Measurements from ENCODE around the gene C18orf54.
A peak's percentile ranks its signal among the peaks of the same experiment; 100 is the strongest.
"Not testable (repeated sequence)": the region's sequence is repeated elsewhere in the genome, so short reads cannot be mapped to it uniquely, and the experiment has no call there.

C18orf54 gene
- 2.4 to 3.0 reads per million in 2 donors for total RNA-seq

DNA sequence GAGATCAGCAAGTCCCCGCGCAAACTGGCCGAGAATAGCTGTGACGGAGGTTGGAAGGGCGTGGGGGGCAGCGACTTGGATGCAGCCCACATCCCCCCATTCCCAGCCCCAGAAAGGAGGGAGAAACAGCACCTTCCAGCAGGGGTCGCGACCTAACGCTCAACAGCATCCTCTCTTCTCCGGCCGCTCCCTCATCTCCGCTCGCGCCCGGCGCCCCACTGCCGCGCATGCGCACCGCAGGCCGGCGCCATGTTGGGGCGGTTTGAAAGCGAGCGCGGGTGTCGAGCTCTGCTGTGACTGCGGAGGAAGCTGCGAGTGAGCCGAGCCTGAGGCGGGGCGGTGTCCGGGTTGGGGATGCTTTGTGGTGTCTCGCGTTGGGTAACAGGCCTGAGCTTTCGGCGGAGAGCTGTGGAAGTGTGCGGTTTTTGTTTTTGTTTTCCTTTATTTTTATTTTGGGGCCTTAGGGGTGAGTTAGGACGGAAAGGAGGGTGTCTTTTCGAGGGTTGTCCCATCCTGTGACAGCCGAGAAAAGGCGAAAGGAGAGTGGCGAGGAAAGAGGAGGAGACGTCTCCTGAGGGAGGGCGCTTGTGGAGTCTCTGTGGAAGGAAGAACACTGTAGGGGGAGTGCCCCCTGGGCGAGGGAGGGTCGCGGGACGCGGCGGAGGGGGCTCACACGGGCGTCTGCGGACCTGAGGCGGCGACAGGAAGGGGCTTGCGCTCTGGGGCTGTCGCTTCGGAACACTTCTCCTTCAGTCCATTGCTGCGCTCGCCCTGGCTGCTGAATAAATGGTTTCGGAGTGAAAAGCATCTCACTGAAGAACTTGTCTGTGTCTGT is at the start of gene C18orf54, which contains the start of gene STARD6:
Gene C18orf54, plus strand, starts transcription at position 247 of the 835 bp plus-strand sequence. CDS start 2,667 bp downstream, outside the sequence.
Gene STARD6, minus strand, starts transcription at position 199 of the 835 bp plus-strand sequence. CDS start 3,285 bp downstream, outside the sequence.
- DNase-seq, result peak; percentile 81

DNA sequence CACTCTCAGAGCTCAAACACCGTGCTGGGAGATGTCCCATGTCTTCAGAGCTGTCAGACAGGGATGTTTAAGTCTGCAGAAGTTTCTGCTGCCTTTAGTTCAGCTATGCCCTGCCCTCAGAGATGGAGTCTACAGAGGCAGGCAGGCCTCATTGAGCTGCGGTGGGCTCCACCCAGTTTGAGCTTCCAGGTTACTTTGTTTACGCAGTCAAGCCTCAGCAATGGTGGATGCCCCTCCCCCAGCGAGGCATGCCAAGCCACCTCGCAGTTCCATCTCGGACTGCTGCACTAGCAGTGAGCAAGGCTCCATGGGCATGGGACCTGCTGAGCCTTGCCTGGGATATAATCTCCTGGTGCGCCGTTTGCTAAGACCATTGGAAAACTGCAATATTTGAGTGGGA is 48.1 kb upstream of the C18orf54 start:
- DNase-seq, result not testable (repeated sequence)

DNA sequence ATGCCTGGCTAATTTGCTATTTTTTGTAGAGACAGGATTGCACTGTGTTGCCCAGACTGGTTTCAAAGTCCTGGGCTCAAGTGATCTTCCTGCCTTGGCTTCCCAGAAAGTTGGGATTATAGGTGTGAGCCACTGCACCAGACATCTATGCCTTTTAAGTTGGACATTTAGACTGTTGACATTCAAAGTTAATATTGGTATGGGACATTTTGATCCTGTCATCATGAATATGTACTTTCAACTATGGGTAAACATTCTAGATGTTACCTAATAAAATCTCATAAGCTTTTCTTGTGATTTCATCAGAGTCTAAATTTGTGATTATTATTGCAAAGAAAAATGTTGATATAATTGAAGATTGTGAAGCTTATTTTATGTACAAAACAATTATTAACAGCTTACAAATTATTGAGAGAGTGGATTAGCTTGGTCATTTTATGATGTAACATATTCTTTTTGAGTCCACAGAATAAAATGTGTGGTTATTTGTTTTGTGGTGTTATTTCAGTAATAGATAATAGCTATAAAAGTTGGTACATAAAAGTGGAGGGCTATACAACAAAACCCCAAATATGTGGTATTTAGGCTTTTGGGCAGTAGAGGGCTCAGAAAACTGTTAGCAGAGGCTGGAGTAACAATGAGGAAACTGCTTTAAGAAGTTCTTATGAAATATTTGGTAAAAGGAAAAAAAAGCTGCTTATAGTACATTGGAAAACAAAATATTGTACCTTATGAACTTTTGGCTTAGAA is 41.5 kb upstream of the C18orf54 start:
- DNase-seq, result no peak

DNA sequence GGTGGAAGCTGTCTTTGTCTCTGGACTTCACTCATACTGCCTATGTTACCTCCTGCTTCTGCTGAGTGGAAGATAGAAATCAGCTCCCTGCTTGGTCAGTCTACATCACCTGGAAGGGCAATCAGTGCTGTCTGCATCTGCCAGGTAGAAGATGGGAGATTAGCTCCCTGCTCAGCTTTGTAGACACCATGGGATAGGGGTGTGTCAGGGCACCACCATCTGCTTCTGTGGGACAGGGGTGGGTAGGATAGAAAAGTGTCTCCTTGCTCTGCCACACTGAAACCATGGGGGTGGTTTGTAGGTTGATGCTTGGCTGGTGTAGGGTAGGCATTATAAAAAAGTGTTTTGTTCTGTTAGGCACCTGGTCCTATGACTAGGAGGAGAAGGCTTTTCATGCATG is 34.1 kb upstream of the C18orf54 start:
- no peak for DNase-seq

DNA sequence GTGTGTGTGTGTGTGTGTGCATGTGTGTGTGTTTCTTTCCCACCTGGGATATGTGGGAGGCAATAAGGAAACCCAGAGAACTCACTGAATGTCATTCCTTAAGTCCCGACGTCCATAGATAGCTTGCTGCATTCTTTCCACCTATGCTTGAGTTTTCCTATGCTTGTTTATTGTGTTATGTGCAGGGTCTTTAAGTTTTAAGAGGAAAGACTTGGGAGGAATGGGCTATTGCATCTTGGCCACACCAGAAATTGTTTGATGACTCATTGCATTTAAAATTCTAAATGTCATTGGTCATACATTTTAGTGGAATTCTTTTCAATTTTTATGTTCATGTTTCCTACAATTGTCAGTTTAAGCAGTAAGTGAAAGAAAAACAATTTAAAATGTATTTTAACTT is 33.7 kb upstream of the C18orf54 start:
- DNase-seq, result no peak

DNA sequence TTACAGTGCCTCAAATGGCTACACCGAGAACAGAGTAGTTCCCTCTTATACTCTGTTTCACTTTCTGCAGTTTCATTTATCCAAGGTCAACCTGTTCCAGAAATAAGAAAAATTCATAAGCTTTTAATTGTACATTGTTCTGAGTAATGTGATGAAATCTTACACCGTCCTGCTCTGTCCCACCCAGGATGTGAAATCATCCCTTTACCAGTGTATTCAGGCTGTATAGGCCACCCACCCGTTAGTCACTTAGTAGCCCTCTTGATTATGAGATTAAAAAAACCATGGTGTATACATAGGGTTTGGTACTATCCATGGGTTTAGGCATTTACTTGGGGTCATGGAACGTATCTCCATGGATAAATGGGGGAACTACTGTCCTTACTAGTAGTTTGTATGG is 29.9 kb upstream of the C18orf54 start:
- DNase-seq, result no peak

DNA sequence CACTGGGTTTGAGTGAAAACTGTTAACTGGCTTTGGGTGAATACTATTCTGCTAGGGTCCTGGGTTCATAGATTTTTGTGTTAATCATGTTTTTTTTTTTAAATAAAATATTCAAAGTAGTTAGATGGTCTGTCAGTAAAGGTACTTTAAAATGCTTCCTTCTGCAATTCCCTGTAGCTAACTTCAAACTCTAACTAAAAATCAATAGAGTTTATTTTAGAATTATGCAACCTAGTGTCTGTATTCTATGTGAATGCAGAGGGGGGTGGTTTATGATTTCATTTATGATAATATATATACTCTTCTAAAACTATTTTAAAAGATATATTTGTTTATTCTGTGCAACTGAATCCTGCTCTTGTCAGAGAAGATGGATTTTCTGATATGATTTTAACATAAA is 27.9 kb upstream of the C18orf54 start:
- DNase-seq, result no peak

DNA sequence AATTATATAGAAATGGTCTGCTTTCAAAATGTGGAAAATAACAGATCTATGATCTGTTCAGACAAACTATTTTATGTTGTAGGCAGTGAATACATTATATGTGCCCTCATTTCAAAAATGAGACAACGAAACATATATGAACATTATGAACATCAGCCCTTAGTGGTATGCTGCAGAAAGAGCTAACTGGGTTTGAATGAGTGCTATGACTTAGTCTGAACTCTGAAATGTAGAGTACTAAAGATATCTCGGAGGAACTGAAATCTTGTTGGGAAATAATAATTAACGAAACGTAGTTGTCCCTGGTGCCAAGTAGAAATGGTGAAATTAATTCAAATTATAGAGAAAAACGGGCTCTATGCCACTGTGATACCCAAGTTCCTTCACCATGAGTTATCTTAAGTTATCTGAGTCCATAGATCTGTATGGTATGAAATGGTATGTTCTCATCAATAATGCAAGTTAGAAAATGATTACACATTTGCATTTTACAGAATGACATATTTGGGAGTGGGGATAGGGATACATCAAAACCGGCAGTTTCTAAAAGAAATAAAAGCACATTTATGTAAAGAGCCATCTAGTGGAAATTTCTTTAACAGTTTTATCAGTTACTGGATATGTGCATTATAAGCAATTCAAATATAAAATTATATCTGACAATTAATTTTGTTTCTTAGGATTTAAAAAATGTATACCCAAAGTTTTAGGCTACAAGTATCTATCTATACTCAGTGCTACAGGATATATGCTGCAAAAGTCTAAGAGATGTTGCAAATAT is 26.7 kb upstream of the C18orf54 start:
- DNase-seq, result no peak

DNA sequence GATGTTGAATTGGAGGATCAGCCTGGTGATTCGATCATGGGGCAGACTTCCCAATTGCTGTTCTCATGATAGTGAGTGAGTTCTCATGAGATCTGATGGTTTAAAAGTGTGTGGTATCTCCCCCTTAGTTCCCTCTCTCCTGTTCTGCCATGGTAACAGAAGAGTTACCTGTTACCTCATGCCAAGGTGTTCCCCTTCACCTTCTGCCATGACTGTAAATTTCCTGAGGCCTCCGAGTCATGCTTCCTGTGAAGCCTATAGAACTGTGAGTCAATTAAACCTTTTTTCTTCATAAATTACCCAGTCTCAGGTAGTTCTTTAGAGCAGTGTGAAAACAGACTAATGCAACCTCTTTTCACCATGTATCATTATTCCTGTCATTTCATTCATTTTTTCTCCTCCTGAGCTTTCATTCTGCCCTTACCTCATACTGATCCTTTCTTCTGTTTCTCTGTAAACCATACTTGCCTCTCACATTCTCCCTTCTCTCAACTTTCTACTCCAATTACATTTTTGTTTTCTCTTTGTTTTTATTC is 22.0 kb upstream of the C18orf54 start:
- DNase-seq, result no peak

DNA sequence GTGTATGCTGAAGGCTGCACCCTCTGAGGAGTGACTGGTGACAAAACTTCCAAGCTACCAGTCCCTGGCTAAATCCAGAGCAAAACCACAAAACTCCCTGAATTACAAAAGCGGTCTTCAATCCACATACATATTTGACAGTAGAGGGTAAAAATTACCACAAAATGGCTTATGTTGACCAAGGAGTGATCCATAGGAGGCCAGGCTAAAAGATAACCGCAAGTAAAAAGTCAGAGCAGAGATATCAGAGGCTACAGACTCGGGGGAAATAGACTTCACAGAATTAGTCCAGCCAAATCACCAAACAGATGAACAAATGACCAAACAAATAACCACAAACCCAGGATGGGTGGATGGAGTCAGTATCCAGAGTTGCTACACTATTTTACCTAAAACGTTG is 19.5 kb upstream of the C18orf54 start:
- no peak for DNase-seq

DNA sequence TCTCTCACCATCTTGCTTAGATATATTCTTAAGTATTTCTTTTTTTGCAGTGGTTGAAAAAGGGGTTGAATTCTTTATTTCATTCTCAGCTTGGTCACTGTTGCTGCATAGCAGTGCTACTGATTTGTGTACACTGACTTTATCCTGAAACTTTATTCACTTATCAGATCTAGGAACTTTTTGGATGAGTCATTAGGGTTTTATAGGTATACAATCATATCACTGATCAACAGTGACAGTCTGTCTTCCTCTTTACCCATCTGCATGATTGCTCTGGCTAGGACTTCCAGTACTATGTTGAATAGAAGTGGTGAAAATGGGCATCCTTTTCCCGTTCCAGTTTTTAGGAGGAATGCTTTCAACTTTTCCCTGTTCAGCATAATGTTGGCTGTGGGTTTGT is 6.5 kb upstream of the C18orf54 start:
- DNase-seq, result no peak

DNA sequence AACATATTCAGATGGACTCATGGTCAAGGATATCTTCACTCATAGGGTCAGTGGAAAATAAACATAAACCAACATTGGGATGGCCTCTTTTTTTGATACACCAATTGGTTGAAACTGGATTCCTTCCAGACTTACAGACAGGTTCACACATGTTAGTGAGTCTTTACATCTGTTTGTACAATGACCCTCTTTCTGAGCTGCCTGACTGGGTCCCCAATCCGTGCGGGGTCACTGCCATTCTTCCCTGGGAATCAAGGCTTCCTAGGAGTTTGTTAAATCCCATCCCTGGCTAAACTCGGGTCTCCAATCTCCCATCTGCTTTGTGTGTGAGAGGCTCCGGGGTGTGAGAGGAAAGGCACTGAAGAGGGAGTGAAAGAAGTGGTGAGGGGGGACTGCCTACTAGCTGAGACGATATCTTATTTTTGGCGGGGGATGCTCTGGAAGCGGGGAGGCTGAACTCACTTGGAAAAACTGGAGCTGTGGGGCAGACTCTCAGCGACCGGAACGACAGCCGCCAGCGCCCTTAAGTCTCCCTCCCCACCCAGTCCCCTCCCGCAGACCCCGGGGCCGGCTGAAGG is 535 bp upstream of the C18orf54 start:
- no peak for DNase-seq

DNA sequence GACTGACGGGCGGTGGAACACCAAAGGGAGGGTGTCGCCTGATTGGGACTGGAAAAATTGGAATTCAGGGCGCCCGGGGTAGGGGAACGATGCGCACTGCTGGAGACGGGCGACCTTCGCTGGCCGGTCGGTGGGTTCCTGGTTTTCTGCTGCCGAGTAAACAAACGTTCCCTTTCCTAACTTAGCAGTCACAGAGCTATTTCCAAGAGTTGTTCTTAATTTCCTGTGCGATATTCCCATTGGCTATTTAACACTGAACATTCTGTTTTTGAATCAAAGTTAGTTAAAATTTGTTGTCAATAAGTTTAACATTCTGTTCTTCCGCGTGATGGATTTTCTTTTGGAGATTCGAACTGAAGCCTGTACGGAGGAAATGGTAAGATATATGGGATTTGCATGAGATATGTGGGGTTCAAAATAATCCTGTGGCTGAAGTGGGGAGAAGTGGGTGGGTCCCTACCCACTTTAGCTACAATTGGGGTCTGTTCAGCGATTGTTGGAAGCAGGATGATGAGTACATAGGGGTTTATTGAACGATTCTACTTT is 862 bp downstream of the C18orf54 start:
- no peak for DNase-seq

DNA sequence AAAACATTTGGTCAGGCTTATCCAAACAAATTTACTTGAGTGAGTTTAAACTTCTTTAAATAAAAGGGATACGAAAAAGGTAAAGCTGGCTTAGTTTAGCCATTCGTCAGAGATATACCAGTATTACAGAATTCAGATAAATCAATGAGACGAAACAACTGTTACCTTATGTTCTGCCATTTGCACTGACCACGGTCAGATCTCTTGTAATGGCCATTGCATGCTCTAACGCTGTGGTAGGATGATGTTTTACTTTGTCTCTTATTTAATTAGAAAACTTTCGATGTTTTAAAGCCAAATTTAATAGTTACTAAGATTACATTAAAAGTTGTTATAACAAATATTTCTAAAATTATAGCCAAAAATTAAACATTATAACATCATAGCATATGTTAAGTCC is 1.5 kb downstream of the C18orf54 start:
- DNase-seq, result no peak

DNA sequence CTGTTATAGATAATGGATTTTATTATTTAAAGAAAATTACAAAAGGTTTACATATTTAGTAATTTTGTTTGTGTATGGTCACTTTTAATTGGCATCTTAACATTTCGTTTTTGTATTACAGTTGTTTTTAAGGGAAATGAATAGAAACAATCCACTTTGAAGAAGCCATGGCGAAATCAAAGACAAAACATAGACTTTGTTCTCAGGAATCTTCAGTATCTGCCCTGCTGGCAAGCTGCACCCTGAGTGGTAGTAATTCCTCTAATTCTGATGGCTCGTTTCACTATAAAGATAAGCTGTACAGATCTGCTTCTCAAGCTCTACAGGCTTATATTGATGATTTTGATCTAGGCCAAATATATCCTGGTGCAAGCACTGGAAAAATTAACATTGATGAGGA is 2.7 kb downstream of the C18orf54 start:
- DNase-seq, result no peak

DNA sequence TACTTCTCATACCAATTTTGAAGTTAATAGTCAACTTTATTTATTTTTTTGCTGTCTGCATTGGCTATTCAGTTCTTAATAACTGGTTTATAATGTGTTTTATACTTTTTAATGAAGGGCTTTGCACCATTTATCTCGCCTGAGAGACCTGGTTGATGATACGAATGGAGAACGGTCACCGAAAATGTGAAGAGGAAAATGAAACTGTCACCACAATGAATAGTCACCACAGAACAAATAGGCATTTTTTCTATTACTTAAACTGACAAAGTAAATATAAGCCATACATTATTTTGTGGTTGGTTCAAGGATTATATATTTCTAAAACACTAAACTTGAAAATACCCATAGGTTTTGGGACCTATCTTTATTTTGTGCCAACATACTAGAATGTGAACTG is 20.4 kb downstream of the C18orf54 start:
- DNase-seq, result no peak

DNA sequence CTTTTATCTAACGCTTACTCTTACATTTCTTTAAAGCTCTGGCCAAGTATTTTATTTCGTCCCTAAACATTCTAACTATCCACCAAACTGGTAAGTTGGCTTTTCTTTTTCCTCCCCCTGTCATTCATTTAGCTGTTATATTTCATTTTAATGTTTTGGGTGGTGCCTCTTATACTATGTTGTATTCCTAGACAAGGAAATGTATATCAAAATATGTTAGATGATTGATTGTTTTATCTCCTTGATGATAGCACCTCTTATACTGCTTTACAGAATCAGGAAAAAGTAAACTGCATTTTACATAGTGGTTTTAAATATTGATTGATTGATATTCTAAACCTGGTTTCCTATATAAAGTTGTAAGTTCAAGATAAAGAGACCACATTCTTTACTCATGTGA is 23.9 kb downstream of the C18orf54 start:
- DNase-seq, result no peak

DNA sequence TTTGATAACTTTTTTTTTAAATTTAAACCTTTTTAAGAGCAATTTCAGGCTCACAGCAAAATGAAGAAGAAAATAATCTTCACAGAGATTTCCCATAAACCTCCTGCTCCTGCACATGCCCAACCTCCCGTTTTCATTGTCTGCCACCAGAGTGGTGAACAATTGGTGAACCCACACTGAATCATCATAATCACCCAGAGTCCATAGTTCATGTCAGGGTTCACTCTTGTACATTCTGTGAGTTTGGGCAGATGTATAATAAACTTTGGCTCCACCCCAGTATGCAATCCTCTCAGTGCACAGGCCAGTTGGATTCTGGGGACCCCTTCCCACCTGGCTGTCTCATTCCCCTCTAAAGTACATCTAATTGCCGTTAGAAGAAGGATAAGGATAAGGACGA is 24.4 kb downstream of the C18orf54 start:
- no peak for DNase-seq

DNA sequence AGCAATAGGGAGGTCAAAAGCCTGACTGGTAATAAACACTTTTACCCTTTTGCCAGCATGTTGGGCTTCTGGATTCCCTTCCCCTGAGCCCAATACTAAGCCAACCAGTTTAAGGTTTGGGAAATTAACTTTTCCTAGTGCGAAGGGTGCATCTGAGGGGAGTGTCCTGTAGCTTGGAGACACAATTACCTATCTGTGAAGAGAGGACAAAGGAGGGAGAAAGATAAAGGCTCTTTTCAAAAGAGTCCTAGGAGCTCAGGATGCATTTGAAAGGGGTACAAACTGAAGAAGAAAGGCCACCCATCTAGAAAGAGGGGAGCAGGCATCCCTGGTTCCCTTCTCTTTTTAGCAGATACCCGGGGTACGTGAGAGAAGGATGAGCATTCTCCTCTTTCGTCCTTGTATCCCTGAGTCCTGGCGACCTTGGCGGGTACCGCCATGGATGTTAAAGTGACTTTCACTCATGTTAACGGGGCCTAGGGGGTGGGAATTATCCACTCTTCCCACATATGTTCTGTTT is 25.1 kb downstream of the C18orf54 start:
- DNase-seq, result no peak

DNA sequence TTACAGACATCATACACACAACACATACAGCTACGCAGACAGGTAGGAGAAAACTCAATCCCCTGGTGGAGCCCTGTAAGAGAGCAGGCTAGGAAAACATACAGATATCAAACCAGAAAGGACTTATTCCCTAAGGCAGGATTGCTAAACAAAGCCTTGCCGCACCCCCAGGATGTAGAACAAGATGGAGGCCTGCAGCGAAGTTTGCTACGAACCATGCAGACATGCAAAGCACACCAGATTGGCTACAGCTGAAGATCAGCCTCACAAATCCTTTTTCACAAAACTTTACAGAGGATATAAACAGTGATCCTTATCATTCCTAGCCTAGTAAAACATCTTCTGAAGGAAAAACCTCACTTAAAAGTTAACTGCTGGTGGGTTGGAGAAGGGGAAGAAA is 28.3 kb downstream of the C18orf54 start:
- DNase-seq, result no peak

DNA sequence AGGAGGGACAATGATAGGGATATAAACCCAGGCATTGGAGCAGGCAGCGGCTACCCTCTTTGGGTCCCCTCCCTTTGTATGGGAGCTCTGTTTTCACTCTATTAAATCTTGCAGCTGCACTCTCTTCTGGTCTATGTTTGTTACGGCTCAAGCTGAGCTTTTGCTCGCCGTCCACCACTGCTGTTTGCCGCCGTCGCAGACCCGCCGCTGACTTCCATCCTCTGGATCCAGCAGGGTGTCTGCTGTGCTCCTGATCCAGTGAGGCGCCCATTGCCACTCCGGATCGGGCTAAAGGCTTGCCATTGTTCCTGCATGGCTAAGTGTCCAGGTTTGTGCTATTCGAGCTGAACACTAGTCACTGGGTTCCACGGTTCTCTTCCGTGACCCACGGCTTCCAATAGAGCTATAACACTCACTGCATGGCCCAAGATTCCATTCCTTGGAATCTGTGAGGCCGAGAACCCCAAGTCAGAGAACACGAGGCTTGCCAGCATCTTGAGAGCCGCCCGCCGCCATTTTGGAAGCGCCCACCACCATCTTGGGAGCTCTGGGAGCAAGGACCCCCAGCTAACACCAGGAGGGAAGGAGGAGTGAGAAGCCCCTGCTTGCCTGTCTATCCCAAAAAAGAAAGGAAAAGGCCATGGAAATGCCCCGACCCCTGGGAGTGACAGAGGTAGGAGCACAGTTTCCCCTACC is 29.2 kb downstream of the C18orf54 start:
- not testable (repeated sequence) for DNase-seq

Data from T-helper 9 cell (primary cell).